Measurements from ENCODE around the gene MRPL57. TPM values are rescaled to one million over a fixed set of nuclear protein-coding genes. Genes with fewer than 3 reads are reported as not detected.
"Not testable (repeated sequence)": the region's sequence is repeated elsewhere in the genome, so short reads cannot be mapped to it uniquely, and the experiment has no call there.

The MRPL57 gene
- total RNA-seq, 1 experiment from 2014 or later = 20.1 TPM

- DNase-seq (ENCODE audit: low read depth) = not testable (repeated sequence)
Observed at GRCh38 chr13:21194756-21195155, 18.3 kb downstream of the MRPL57 start.

- not testable (repeated sequence) for DNase-seq (ENCODE audit: low read depth)
Observed at GRCh38 chr13:21197606-21198225, 21.3 kb downstream of the MRPL57 start.

- not testable (repeated sequence) for DNase-seq (ENCODE audit: low read depth)
Observed at GRCh38 chr13:21198391-21198790, 21.9 kb downstream of the MRPL57 start.

GRCh38 chr13:21201456-21202190 lies 25.2 kb downstream of the MRPL57 start:
- not testable (repeated sequence) for DNase-seq (ENCODE audit: low read depth)

GRCh38 chr13:21202767-21203531 lies 26.5 kb downstream of the MRPL57 start:
- no peak for DNase-seq (ENCODE audit: low read depth)

GRCh38 chr13:21208652-21209154 lies 32.2 kb downstream of the MRPL57 start:
- no peak for DNase-seq (ENCODE audit: low read depth)

- DNase-seq (ENCODE audit: low read depth) = no peak
Observed at GRCh38 chr13:21212138-21212775, 35.8 kb downstream of the MRPL57 start.

GRCh38 chr13:21215419-21215818 lies 39.0 kb downstream of the MRPL57 start:
- not testable (repeated sequence) for DNase-seq (ENCODE audit: low read depth)

GRCh38 chr13:21216332-21216731 lies 39.9 kb downstream of the MRPL57 start:
- DNase-seq (ENCODE audit: low read depth) = no peak

- DNase-seq (ENCODE audit: low read depth) = peak; percentile 12
Observed at GRCh38 chr13:21218351-21219035, 42.0 kb downstream of the MRPL57 start.

- DNase-seq (ENCODE audit: low read depth) = no peak
Observed at GRCh38 chr13:21219036-21219381, 42.6 kb downstream of the MRPL57 start.

GRCh38 chr13:21219716-21220115 lies 43.3 kb downstream of the MRPL57 start:
- not testable (repeated sequence) for DNase-seq (ENCODE audit: low read depth)

- no peak for DNase-seq (ENCODE audit: low read depth)
Observed at GRCh38 chr13:21221268-21221667, 44.8 kb downstream of the MRPL57 start.

GRCh38 chr13:21225082-21225481 lies 48.6 kb downstream of the MRPL57 start:
- no peak for DNase-seq (ENCODE audit: low read depth)

- DNase-seq (ENCODE audit: low read depth) = no peak
Observed at GRCh38 chr13:21225841-21226581, 49.6 kb downstream of the MRPL57 start.

GRCh38 chr13:21227917-21228316 lies 51.5 kb downstream of the MRPL57 start:
- DNase-seq (ENCODE audit: low read depth) = no peak
